ENCODE measurements around the gene ADIRF. TPM values are rescaled to one million over a fixed set of nuclear protein-coding genes. Genes with fewer than 3 reads are reported as not detected.
"Not testable (repeated sequence)": the region's sequence is repeated elsewhere in the genome, so short reads cannot be mapped to it uniquely, and the experiment has no call there.

The ADIRF gene
- total and polyA plus RNA-seq, 2 donors (not counting 1 experiment from before 2014, with no cell fraction given) = not detected

DNA sequence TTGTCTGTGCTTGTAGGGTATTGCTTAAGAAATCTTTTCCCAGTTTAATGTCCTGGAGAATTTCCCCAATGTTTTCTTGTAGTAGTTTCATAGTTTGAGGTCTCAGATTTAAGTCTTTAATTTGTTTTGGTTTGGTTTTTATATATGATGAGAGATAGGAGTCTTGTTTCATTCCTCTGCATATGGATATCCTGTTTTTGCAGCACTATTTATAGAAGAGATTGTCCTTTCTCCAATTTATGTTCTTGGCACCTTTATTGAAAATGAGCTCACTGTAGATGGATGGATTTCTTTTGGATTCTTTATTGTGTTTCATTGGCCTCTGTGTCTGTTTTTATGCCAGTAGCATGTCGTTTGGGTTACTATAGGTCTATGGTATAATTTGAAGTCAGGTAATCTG is 20.2 kb downstream of the ADIRF start:
- TF ChIP-seq, protein P1, sequence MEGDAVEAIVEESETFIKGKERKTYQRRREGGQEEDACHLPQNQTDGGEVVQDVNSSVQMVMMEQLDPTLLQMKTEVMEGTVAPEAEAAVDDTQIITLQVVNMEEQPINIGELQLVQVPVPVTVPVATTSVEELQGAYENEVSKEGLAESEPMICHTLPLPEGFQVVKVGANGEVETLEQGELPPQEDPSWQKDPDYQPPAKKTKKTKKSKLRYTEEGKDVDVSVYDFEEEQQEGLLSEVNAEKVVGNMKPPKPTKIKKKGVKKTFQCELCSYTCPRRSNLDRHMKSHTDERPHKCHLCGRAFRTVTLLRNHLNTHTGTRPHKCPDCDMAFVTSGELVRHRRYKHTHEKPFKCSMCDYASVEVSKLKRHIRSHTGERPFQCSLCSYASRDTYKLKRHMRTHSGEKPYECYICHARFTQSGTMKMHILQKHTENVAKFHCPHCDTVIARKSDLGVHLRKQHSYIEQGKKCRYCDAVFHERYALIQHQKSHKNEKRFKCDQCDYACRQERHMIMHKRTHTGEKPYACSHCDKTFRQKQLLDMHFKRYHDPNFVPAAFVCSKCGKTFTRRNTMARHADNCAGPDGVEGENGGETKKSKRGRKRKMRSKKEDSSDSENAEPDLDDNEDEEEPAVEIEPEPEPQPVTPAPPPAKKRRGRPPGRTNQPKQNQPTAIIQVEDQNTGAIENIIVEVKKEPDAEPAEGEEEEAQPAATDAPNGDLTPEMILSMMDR (IDR thresholded peaks at IDR 0.05) = no peak
- no peak for TF ChIP-seq EZH2 (IDR thresholded peaks at IDR 0.05; ENCODE audit: borderline replicate concordance, insufficient read depth, low read depth, low read length, poor library complexity, severe bottlenecking)
- Mint-ChIP-seq H3K27ac (no peak overlapping the region), H3K4me1 (no peaks in the 10 kb centered on the region), H3K9me3 (ENCODE audit: insufficient read depth) (no peaks in the 10 kb centered on the region), H3K27me3 (peaks cover 27% of the 10 kb centered on the region), H3K4me3 (no peak overlapping the region)
- Histone ChIP-seq H3K79me2 (ENCODE audit: control insufficient read depth, insufficient read depth, low read length) (no peaks in the 10 kb centered on the region), H3K4me1 (ENCODE audit: control insufficient read depth in 2 of 2, insufficient read depth in 2 of 2, low read length in 2 of 2) (no peaks in the 10 kb centered on the region), H3K9ac (ENCODE audit: low read length) (no peak overlapping the region), H2AFZ (ENCODE audit: insufficient read depth, low read depth, low read length, poor library complexity, severe bottlenecking) (no peak overlapping the region), H3K4me3 (ENCODE audit: control extremely low read depth in 1 of 5, extremely low read depth in 1 of 5, insufficient read depth in 1 of 5, low read depth in 2 of 5, low read length in 4 of 5) (no peak overlapping the region), H3K36me3 (replicated peaks in 1 of 2; ENCODE audit: control extremely low read depth in 1 of 2, control insufficient read depth in 1 of 2, extremely low read depth in 1 of 2, insufficient read depth in 2 of 2, low read length in 1 of 2) (no peaks in the 10 kb centered on the region), H3K9me3 (ENCODE audit: control extremely low read depth in 1 of 3, control insufficient read depth in 2 of 3, insufficient read depth in 1 of 3, low read length in 2 of 3) (no peaks in the 10 kb centered on the region), H3K4me2 (replicated peaks; ENCODE audit: low read depth, low read length, poor library complexity, severe bottlenecking) (no peak overlapping the region), H4K20me1 (ENCODE audit: control insufficient read depth, insufficient read depth, low read length, poor library complexity, severe bottlenecking) (no peaks in the 10 kb centered on the region), H3K27ac (ENCODE audit: low read length in 2 of 2) (no peak overlapping the region), H3K27me3 (replicated peaks in 1 of 4; ENCODE audit: control extremely low read depth in 1 of 4, control insufficient read depth in 3 of 4, insufficient read depth in 4 of 4, low read length in 3 of 4) (peaks cover 0 to 8% (median 3%) of the 10 kb centered on the region in 4 experiments)
- no CpG with 5 or more reads among the region's 1 CpG for WGBS (ENCODE audit: insufficient coverage)
- ChIA-PET CTCF (interaction anchor here (1.1 kb wide), 1 partner anchor 300 kb away, joined by 3 read pairs; no protein-coding TSS in a partner anchor), POLR2A (no interaction called here)
- DNase-seq = no peak
- intact Hi-C loops (cut with micrococcal nuclease) = no loop called here
- ATAC-seq (ENCODE audit: low read depth) = no peak

DNA sequence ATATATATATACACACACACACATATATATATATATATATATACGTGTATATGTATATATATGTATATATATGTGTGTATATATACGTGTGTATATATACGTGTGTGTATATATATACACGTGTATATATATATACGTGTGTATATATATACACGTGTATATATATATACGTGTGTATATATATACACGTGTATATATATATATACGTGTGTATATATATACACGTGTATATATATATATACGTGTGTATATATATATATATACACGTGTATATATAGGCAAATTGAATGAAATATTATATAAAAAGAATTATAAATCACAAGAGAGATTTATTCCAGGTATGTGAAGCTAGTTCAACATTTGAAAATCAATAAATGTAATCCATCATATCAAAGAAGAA is 23.1 kb downstream of the ADIRF start:
- H4K20me1 ChIP-seq (ENCODE audit: control insufficient read depth, insufficient read depth, low read length, poor library complexity, severe bottlenecking); H2AFZ ChIP-seq (ENCODE audit: insufficient read depth, low read depth, low read length, poor library complexity, severe bottlenecking); H3K4me3 ChIP-seq (ENCODE audit: control extremely low read depth in 1 of 5, extremely low read depth in 1 of 5, insufficient read depth in 1 of 5, low read depth in 2 of 5, low read length in 4 of 5); H3K4me2 ChIP-seq (replicated peaks; ENCODE audit: low read depth, low read length, poor library complexity, severe bottlenecking); H3K9me3 Mint-ChIP-seq (ENCODE audit: insufficient read depth); DNase-seq; H3K9ac ChIP-seq (ENCODE audit: low read length); H3K27ac ChIP-seq (ENCODE audit: low read length in 2 of 2); H3K27ac Mint-ChIP-seq; POLR2A ChIA-PET; H3K36me3 ChIP-seq (replicated peaks in 1 of 2; ENCODE audit: control extremely low read depth in 1 of 2, control insufficient read depth in 1 of 2, extremely low read depth in 1 of 2, insufficient read depth in 2 of 2, low read length in 1 of 2); H3K9me3 ChIP-seq (ENCODE audit: control extremely low read depth in 1 of 3, control insufficient read depth in 2 of 3, insufficient read depth in 1 of 3, low read length in 2 of 3); H3K4me1 ChIP-seq (ENCODE audit: control insufficient read depth in 2 of 2, insufficient read depth in 2 of 2, low read length in 2 of 2); ATAC-seq (ENCODE audit: low read depth); H3K79me2 ChIP-seq (ENCODE audit: control insufficient read depth, insufficient read depth, low read length); H3K27me3 ChIP-seq (replicated peaks in 1 of 4; ENCODE audit: control extremely low read depth in 1 of 4, control insufficient read depth in 3 of 4, insufficient read depth in 4 of 4, low read length in 3 of 4); H3K4me3 Mint-ChIP-seq; H3K4me1 Mint-ChIP-seq; intact Hi-C loops (cut with micrococcal nuclease); CTCF ChIA-PET: not testable (repeated sequence)
- WGBS (ENCODE audit: insufficient coverage) = no CpG with 5 or more reads among the region's 12 CpGs
- H3K27me3 Mint-ChIP-seq = peaks cover 27% of the 10 kb centered on the region

All from B cell (primary cell).